ENCODE results near the gene VOPP1. TPM values are rescaled to one million over a fixed set of nuclear protein-coding genes. Genes with fewer than 3 reads are reported as not detected.

The VOPP1 gene
- total and polyA plus RNA-seq, 9 donors, result 28.0 to 52.1 (median 48.6) TPM

DNA sequence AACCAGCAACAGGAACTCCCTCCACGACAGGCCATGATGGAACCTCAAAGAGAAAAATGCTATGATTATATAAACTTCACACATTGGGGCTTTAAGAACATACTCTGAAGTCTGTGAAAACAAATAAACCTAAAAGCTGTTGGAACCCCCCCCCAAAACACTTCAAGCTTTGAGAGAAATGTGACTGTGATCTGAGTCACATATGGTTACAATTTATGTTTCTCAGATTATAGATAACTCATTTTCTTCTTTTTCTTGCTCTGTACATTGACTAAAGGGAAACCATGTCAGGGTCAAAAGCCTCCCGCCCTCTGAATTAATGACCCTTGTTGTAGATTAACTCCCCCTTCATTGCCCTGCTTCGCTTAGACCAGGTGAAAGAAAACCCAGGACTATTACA is 15.8 kb downstream of the VOPP1 start:
- no peak overlapping the region for H3K4me3 ChIP-seq
- WGBS, 3 donors, result 80 to 83% (median 81%) methylated on average over 3 of the region's 3 CpGs
- H3K27me3 ChIP-seq, result no peaks in the 10 kb centered on the region
- no peak overlapping the region for H3K27ac ChIP-seq
- no peaks in the 10 kb centered on the region for H3K9me3 ChIP-seq
- DNase-seq, result no peak
- TF ChIP-seq, protein P1, sequence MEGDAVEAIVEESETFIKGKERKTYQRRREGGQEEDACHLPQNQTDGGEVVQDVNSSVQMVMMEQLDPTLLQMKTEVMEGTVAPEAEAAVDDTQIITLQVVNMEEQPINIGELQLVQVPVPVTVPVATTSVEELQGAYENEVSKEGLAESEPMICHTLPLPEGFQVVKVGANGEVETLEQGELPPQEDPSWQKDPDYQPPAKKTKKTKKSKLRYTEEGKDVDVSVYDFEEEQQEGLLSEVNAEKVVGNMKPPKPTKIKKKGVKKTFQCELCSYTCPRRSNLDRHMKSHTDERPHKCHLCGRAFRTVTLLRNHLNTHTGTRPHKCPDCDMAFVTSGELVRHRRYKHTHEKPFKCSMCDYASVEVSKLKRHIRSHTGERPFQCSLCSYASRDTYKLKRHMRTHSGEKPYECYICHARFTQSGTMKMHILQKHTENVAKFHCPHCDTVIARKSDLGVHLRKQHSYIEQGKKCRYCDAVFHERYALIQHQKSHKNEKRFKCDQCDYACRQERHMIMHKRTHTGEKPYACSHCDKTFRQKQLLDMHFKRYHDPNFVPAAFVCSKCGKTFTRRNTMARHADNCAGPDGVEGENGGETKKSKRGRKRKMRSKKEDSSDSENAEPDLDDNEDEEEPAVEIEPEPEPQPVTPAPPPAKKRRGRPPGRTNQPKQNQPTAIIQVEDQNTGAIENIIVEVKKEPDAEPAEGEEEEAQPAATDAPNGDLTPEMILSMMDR (IDR thresholded peaks at IDR 0.05), result no peak
- TF ChIP-seq EP300 (IDR thresholded peaks at IDR 0.05), result no peak
- TF ChIP-seq POLR2A (IDR thresholded peaks at IDR 0.05), result no peak
- intact Hi-C loops (cut with DNase I), result no loop called here
- H3K36me3 ChIP-seq, result no peaks in the 10 kb centered on the region
- H3K4me1 ChIP-seq (ENCODE audit: insufficient read depth), result peaks cover 2% of the 10 kb centered on the region

DNA sequence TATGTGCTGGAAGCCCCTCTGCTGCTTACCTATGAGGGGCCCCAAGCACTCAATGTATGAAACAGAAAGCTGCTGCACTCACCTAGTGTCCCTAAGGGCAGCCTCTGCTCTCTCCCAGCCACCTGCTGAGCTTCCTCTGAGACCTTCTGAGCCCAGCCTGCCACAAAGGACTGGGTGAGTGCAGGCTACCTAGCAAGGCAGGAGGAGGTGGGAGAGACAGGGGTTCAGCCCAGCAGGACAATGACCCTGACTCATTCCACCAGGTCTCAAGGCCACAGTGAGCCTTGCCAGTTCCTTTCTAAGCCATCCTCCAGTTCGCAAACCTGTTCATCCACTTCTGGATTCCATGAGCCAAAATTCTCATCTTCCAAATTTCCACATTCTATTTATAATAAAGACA is 16.3 kb downstream of the VOPP1 start:
- H3K4me1 ChIP-seq (ENCODE audit: insufficient read depth), result peaks cover 2% of the 10 kb centered on the region
- H3K36me3 ChIP-seq, result no peaks in the 10 kb centered on the region
- no peaks in the 10 kb centered on the region for H3K27me3 ChIP-seq
- DNase-seq, result no peak
- H3K27ac ChIP-seq, result no peak overlapping the region
- no peak overlapping the region for H3K4me3 ChIP-seq
- no peaks in the 10 kb centered on the region for H3K9me3 ChIP-seq
- WGBS, 3 donors, result 81 to 93% (median 81%) methylated on average over 1 of the region's 1 CpG
- intact Hi-C loops (cut with DNase I), result no loop called here
- no peak for TF ChIP-seq EP300 (IDR thresholded peaks at IDR 0.05)
- TF ChIP-seq POLR2A (IDR thresholded peaks at IDR 0.05), result no peak
- TF ChIP-seq, protein P1 (IDR thresholded peaks at IDR 0.05), result no peak

DNA sequence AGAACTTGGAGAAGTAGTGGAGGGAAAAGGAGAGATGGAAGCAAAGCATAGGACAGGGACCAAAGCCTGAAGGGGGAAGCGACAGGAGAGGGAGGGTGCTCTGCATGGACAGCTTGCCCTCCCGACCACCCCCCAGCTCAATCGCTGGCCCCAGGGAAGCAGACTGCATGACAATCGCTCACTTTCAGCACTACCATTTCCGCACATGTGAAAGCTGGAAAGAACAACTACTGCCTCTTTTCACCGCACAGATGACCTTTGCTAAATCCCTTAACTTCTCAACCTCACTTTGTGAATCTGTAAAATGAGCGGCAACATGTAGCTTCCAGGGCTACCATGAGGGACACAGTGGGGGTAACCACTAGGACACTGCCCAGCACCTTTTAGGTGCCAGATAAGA is 17.1 kb downstream of the VOPP1 start:
- Histone ChIP-seq H3K4me1 (ENCODE audit: insufficient read depth) (peaks cover 2% of the 10 kb centered on the region), H3K4me3 (no peak overlapping the region), H3K36me3 (no peaks in the 10 kb centered on the region), H3K9me3 (no peaks in the 10 kb centered on the region), H3K27ac (no peak overlapping the region), H3K27me3 (no peaks in the 10 kb centered on the region)
- whole genome bisulfite sequencing, 3 donors, result 87 to 92% (median 89%) methylated on average over 7 of the region's 7 CpGs
- no peak for DNase-seq
- intact Hi-C loops (cut with DNase I), result no loop called here
- no peak for TF ChIP-seq EP300 (IDR thresholded peaks at IDR 0.05)
- TF ChIP-seq POLR2A (IDR thresholded peaks at IDR 0.05), result no peak
- TF ChIP-seq, protein P1 (IDR thresholded peaks at IDR 0.05), result no peak

DNA sequence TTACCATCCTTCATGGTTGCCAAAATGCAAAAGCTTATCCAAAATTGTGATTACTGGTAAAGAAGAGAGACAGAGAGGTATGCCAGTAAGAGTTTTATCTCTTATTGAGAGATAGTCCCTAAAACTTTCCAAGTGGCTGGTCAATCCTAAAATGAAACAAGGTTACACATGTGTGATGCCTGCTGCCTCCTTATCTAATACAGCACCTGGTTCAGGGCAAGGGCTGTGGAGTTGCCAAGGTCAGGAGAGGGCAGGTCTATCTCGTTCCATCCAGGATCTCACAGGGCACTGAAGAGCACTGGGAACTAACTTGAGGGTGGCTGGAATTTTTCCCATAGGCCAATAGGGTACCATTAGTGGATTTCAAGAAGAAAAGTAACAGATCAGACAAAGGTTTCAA is 18.3 kb downstream of the VOPP1 start:
- no peaks in the 10 kb centered on the region for H3K27me3 ChIP-seq
- H3K27ac ChIP-seq, result no peak overlapping the region
- TF ChIP-seq, protein P1 (IDR thresholded peaks at IDR 0.05), result no peak
- TF ChIP-seq EP300 (IDR thresholded peaks at IDR 0.05) (no peak), POLR2A (IDR thresholded peaks at IDR 0.05) (no peak)
- no peak overlapping the region for H3K4me3 ChIP-seq
- H3K4me1 ChIP-seq (ENCODE audit: insufficient read depth), result peaks cover 2% of the 10 kb centered on the region
- 72 to 82% (median 75%) methylated on average over 1 of the region's 1 CpG for WGBS, 3 donors
- H3K9me3 ChIP-seq, result no peaks in the 10 kb centered on the region
- intact Hi-C loops (cut with DNase I), result no loop called here
- H3K36me3 ChIP-seq, result no peaks in the 10 kb centered on the region
- no peak for DNase-seq

DNA sequence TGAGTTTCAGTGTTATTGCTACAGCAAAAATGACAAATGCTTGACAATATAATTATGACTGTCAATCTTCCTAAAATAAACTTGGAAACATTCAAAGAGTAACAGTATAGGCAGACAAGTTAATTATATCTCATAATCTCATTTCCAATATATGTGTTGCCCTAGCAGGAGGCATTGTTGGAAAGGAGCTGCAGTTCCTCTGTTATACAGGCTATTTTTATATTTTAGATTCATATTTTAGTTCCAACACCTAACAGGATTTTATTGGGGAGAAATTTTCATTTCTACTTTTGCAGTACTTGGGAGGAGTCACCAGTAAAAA is 19.3 kb downstream of the VOPP1 start:
- no peak overlapping the region for H3K4me3 ChIP-seq
- no peaks in the 10 kb centered on the region for H3K36me3 ChIP-seq
- H3K27ac ChIP-seq, result no peak overlapping the region
- peaks cover 2% of the 10 kb centered on the region for H3K4me1 ChIP-seq (ENCODE audit: insufficient read depth)
- TF ChIP-seq, protein P1 (IDR thresholded peaks at IDR 0.05), result no peak
- TF ChIP-seq POLR2A (IDR thresholded peaks at IDR 0.05), result no peak
- TF ChIP-seq EP300 (IDR thresholded peaks at IDR 0.05), result no peak
- no peak for DNase-seq
- no peaks in the 10 kb centered on the region for H3K9me3 ChIP-seq
- no peaks in the 10 kb centered on the region for H3K27me3 ChIP-seq
- intact Hi-C loops (cut with DNase I), result no loop called here

Data from ovary (tissue), 9 donors.